Upper lobe of left lung (tissue), 4 donors: ENCODE results near the gene NEDD4L.

Experiments used
- CTCF ChIP-seq, 6 experiments: fragments of 450-650 bp in 4 of 6; fragments of 200-600 bp in 2 of 6; sonication (generic) in 2 of 6; IDR thresholded peaks; one replicate each; pipeline ENCODE4 v1.5.1; 2016 to 2019; ENCODE audit warnings: antibody characterized with exemption in 6 of 6
- EP300 ChIP-seq, 4 donors: sonication (generic); formaldehyde crosslinking; IDR thresholded peaks; one replicate each; pipeline ENCODE4 v1.5.1; 2017; ENCODE audit warnings: antibody characterized with exemption in 4 of 4, control low read depth in 2 of 4
- POLR2A ChIP-seq, 4 donors: fragments of 450-650 bp; IDR thresholded peaks; one replicate each; pipeline ENCODE4 v1.5.1; 2016 to 2017; ENCODE audit warnings: antibody characterized with exemption in 4 of 4, mild to moderate bottlenecking in 2 of 4
- POLR2AphosphoS5 ChIP-seq, 2 donors: sonication (generic); formaldehyde crosslinking; IDR thresholded peaks; one replicate each; pipeline ENCODE4 v1.5.1; 2017; ENCODE audit warnings: antibody characterized with exemption in 2 of 2

- TF ChIP-seq CTCF (IDR thresholded peaks at IDR 0.05) (no peak), POLR2A (IDR thresholded peaks at IDR 0.05) (no peak), EP300 (IDR thresholded peaks at IDR 0.05) (no peak), POLR2AphosphoS5 (IDR thresholded peaks at IDR 0.05) (no peak)
These were observed 337.8 kb downstream of the NEDD4L start for GRCh38 chr18:58381676-58382411.
